IMR-90 (cell line): ENCODE measurements around the gene TSPAN31. TPM values are rescaled to one million over a fixed set of nuclear protein-coding genes. Genes with fewer than 3 reads are reported as not detected.

Experiments
- ATAC-seq: fragments of 200-7000 bp; cut with Tn5 transposase; 2 replicates; pipeline ENCODE4 v1.9.1; 2020; ENCODE audit warnings: low read depth, mild to moderate bottlenecking, moderate library complexity
- BruUV-seq: library from RNA; stranded (reverse); fragments of 400-500 nt; replicated peaks from 2 replicates; lab custom pipeline; 2021; lab: Mats Ljungman, UMichigan
- CTCF ChIA-PET: fragments of 300-600 bp; formaldehyde crosslinking; extraction: SDS; loops from one replicate; lab custom pipeline; 2021; ENCODE audit warnings: antibody characterized with exemption; lab: Yijun Ruan, JAX
- POLR2A ChIA-PET: fragments of 300-600 bp; sonication (Branson Sonifier 250); formaldehyde crosslinking; loops from one replicate; lab custom pipeline; 2022; ENCODE audit warnings: antibody characterized with exemption; ENCODE audit not compliant: unreplicated experiment; lab: Charles Lee
- DNase-seq: peaks from one replicate; pipeline ENCODE4 v3.0.0; 2013
- H2AFZ ChIP-seq: replicated peaks from 2 replicates; pipeline ENCODE3; 2013; ENCODE audit warnings: low read length, mild to moderate bottlenecking; ENCODE audit not compliant: poor library complexity
- H2AK5ac ChIP-seq: 2 replicates; pipeline ENCODE4 v1.6.1; 2013; ENCODE audit warnings: low read depth, low read length, inconsistent platforms
- H2AK9ac ChIP-seq: replicated peaks from 2 replicates; pipeline ENCODE3; 2013; ENCODE audit warnings: mild to moderate bottlenecking, low read depth, low read length, moderate library complexity; ENCODE audit not compliant: poor library complexity
- H2BK120ac ChIP-seq: 2 replicates; pipeline ENCODE4 v1.6.1; 2013; ENCODE audit warnings: low read depth, low read length, inconsistent platforms
- H2BK15ac ChIP-seq: 3 replicates; pipeline ENCODE4 v1.6.1; 2013; ENCODE audit warnings: low read depth, low read length, inconsistent platforms
- H2BK20ac ChIP-seq: 2 replicates; pipeline ENCODE4 v1.6.1; 2013; ENCODE audit warnings: low read depth, mild to moderate bottlenecking, inconsistent platforms, low read length, moderate library complexity
- H2BK5ac ChIP-seq: 2 replicates; pipeline ENCODE4 v1.6.1; 2013; ENCODE audit warnings: mild to moderate bottlenecking, low read depth, low read length, inconsistent platforms; ENCODE audit not compliant: poor library complexity, severe bottlenecking
- H3K14ac ChIP-seq: replicated peaks from 2 replicates; pipeline ENCODE4 v1.6.1; 2013; ENCODE audit warnings: low read depth, low read length, inconsistent platforms
- H3K18ac ChIP-seq: 2 replicates; pipeline ENCODE4 v1.6.1; 2013; ENCODE audit warnings: low read depth, low read length, control low read depth
- H3K23ac ChIP-seq: 2 replicates; pipeline ENCODE4 v1.6.1; 2013; ENCODE audit warnings: low read depth, low read length, inconsistent platforms
- H3K27ac ChIP-seq: 2 replicates; pipeline ENCODE4 v1.5.1; 2013; ENCODE audit warnings: mild to moderate bottlenecking, control low read depth, low read length; ENCODE audit not compliant: insufficient read depth
- H3K27me3 ChIP-seq: 2 replicates; pipeline ENCODE4 v1.6.1; 2013; ENCODE audit warnings: low read length; ENCODE audit not compliant: control insufficient read depth, insufficient read depth
- H3K36me3 ChIP-seq: 2 replicates; pipeline ENCODE4 v1.6.1; 2013; ENCODE audit warnings: low read length, mixed read lengths; ENCODE audit not compliant: control insufficient read depth, insufficient read depth
- H3K4ac ChIP-seq: 2 replicates; pipeline ENCODE4 v1.6.1; 2013; ENCODE audit warnings: low read depth, low read length, inconsistent platforms
- H3K4me1 ChIP-seq: 2 replicates; pipeline ENCODE4 v1.6.1; 2013; ENCODE audit warnings: low read length, mixed read lengths; ENCODE audit not compliant: control insufficient read depth, insufficient read depth
- H3K4me2 ChIP-seq: 2 replicates; pipeline ENCODE4 v1.6.1; 2013; ENCODE audit warnings: low read depth, mild to moderate bottlenecking, control low read depth, low read length, moderate library complexity
- H3K4me3 ChIP-seq: 2 replicates; pipeline ENCODE4 v1.5.1; 2013; ENCODE audit warnings: low read depth, mild to moderate bottlenecking, control low read depth, low read length, moderate library complexity; ENCODE audit not compliant: insufficient read depth
- H3K56ac ChIP-seq: 2 replicates; pipeline ENCODE4 v1.6.1; 2013; ENCODE audit warnings: low read length, inconsistent platforms; ENCODE audit not compliant: insufficient read depth; ENCODE audit errors: extremely low read depth
- H3K79me1 ChIP-seq, 2 experiments: 2 replicates each; pipeline ENCODE4 v1.6.1; 2013; ENCODE audit warnings: low read length in 2 of 2, inconsistent platforms in 1 of 2, low read depth in 1 of 2
- H3K9ac ChIP-seq: 2 replicates; pipeline ENCODE4 v1.6.1; 2013; ENCODE audit warnings: low read depth, low read length, control low read depth
- H3K9me1 ChIP-seq: 2 replicates; pipeline ENCODE4 v1.6.1; 2013; ENCODE audit warnings: low read length, inconsistent platforms; ENCODE audit not compliant: insufficient read depth
- H3K9me3 ChIP-seq: 2 replicates; pipeline ENCODE4 v1.6.1; 2013; ENCODE audit warnings: low read length; ENCODE audit not compliant: control insufficient read depth, insufficient read depth
- H4K20me1 ChIP-seq: 2 replicates; pipeline ENCODE4 v1.6.1; 2013; ENCODE audit warnings: low read length, inconsistent platforms; ENCODE audit not compliant: insufficient read depth
- H4K5ac ChIP-seq: 2 replicates; pipeline ENCODE4 v1.6.1; 2013; ENCODE audit warnings: mild to moderate bottlenecking, low read depth, low read length, control low read depth
- H4K8ac ChIP-seq, 2 experiments: 2 replicates each; pipeline ENCODE4 v1.6.1; 2013; ENCODE audit warnings: low read depth in 2 of 2, low read length in 2 of 2, control low read depth in 1 of 2, inconsistent platforms in 1 of 2
- H4K91ac ChIP-seq: 2 replicates; pipeline ENCODE4 v1.6.1; 2013; ENCODE audit warnings: low read depth, low read length, inconsistent platforms; ENCODE audit not compliant: insufficient read depth
- BHLHE40 ChIP-seq: fragments of 150-350 bp; IDR thresholded peaks from 2 replicates; pipeline ENCODE4 v1.6.1; 2016; ENCODE audit warnings: mild to moderate bottlenecking, low read depth, low read length
- CEBPB ChIP-seq: IDR thresholded peaks from 2 replicates; pipeline ENCODE4 v1.6.1; 2012; ENCODE audit warnings: low read depth, low read length, improper control_type of control experiment
- CHD1 ChIP-seq: IDR thresholded peaks from 2 replicates; pipeline ENCODE4 v1.6.1; 2012; ENCODE audit warnings: low read depth, low read length, improper control_type of control experiment
- FOS ChIP-seq: fragments of 150-350 bp; IDR thresholded peaks from 2 replicates; pipeline ENCODE4 v1.6.1; 2016; ENCODE audit warnings: low read depth, low read length
- MAFK ChIP-seq: IDR thresholded peaks from 2 replicates; pipeline ENCODE4 v1.6.1; 2012; ENCODE audit warnings: low read depth, low read length, improper control_type of control experiment
- MXI1 ChIP-seq: IDR thresholded peaks from 2 replicates; pipeline ENCODE4 v1.6.1; 2012; ENCODE audit warnings: low read depth, mild to moderate bottlenecking, low read length, moderate library complexity, borderline replicate concordance
- NFE2L2 ChIP-seq: fragments of 150-350 bp; IDR thresholded peaks from 2 replicates; pipeline ENCODE4 v1.6.1; 2016; ENCODE audit warnings: low read depth, mild to moderate bottlenecking, low read length
- POLR2A ChIP-seq: IDR thresholded peaks from 2 replicates; pipeline ENCODE4 v1.6.1; 2012; ENCODE audit warnings: mild to moderate bottlenecking, low read depth, low read length
- RCOR1 ChIP-seq: IDR thresholded peaks from 2 replicates; pipeline ENCODE4 v1.6.1; 2012; ENCODE audit warnings: mild to moderate bottlenecking, low read length, improper control_type of control experiment; ENCODE audit not compliant: insufficient replicate concordance
- RFX5 ChIP-seq: IDR thresholded peaks from 2 replicates; pipeline ENCODE4 v1.8.0; 2012; ENCODE audit warnings: low read depth, mild to moderate bottlenecking, low read length, moderate library complexity
- SMC3 ChIP-seq: fragments of 150-350 bp; IDR thresholded peaks from 2 replicates; pipeline ENCODE4 v1.6.1; 2016; ENCODE audit warnings: low read depth, mild to moderate bottlenecking, antibody characterized with exemption, low read length, moderate library complexity
- WGBS, 2 experiments: methylation state at CpG; one replicate each; pipeline versions ENCODE4 v1.1.5 to v1.1.7; 2013; ENCODE audit warnings: missing lambda C conversion rate in 2 of 2; ENCODE audit not compliant: insufficient read length in 1 of 2; ENCODE audit errors: extremely low coverage in 2 of 2; 5-methylcytosine and 5-hydroxymethylcytosine counted together
- dilution Hi-C: fragments of 300-500 bp; cut with HindIII; formaldehyde crosslinking; loops from one replicate; pipeline ENCODE4 v1.14.3; 2018; ENCODE audit warnings: low sequenced_read_pairs; ENCODE audit not compliant: unreplicated experiment
- in situ Hi-C: fragments of 300-500 bp; cut with MboI; formaldehyde crosslinking; loops from 3 replicates; pipeline ENCODE4 v1.14.3; 2019; ENCODE audit warnings: low sequenced_read_pairs, inconsistent platforms, mixed read lengths
- intact Hi-C: fragments of 100-400 bp; cut with micrococcal nuclease; formaldehyde crosslinking; loops from 2 replicates; pipeline ENCODE4 v1.10.0; 2022
- polyA plus RNA-seq, 3 experiments: library from polyadenylated mRNA; depleted of rRNA; stranded (reverse); fragments of >200 nt; gene quantifications; 2 replicates each; pipeline ENCODE4 v1.2.3, GENCODE V29; 2012; ENCODE audit warnings: low replicate concordance in 1 of 3
- total RNA-seq: library from RNA; depleted of rRNA; stranded (reverse); fragments of >200 nt; gene quantifications from 2 replicates; pipeline ENCODE4 v1.2.3, GENCODE V29; 2012
- TF ChIP-seq, protein P1 (sequence below): fragments of 150-350 bp; IDR thresholded peaks from 2 replicates; pipeline ENCODE4 v1.6.1; 2017; ENCODE audit warnings: mild to moderate bottlenecking, antibody characterized with exemption, low read length, low read depth
- TF ChIP-seq, protein P2 (sequence below): fragments of 150-350 bp; IDR thresholded peaks from 2 replicates; pipeline ENCODE4 v1.6.1; 2016; ENCODE audit warnings: low read depth, mild to moderate bottlenecking, low read length, moderate library complexity, borderline replicate concordance
- TF ChIP-seq, protein P3 (sequence below): conservative IDR thresholded peaks from 2 replicates; pipeline ENCODE4 v1.5.1; 2012; ENCODE audit warnings: mild to moderate bottlenecking, low read depth, low read length, improper control_type of control experiment

Gene TSPAN31
- total and polyA plus RNA-seq, 2 of the 4 experiments (the other 2 are of a cell fraction) = 12.3 to 71.2 TPM

DNA sequence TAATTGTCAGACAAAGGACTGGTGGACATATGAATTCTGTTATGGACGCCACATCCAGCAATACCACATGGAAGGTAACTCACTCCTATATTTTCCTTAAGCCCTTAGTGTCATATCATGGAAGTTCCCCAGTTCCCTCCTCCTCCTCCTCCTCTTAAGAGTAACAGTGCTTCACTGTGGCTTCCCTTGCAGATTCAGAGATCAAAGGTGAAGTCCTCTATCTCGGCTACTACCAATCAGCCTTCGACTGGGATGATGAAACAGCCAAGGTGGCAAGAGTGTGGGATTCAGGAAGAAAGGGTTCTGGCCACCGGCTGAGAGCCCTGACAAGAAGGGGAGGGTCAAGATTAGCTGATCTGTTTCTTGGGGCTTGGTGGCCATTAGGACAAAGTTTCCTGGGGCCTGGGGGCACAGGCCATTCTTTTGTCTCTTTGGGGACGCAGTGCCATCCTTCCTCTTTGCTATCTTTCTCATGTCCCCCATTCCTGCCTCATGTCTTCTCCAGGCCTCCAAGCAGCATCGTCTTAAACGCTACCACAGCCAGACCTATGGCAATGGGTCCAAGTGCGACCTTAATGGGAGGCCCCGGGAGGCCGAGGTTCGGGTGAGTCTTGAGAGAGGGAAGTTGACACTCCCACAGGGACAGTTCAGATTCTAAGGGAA, 48.9 kb upstream of the TSPAN31 start (continued):
- no peak for TF ChIP-seq RFX5
- TF ChIP-seq, protein P1, sequence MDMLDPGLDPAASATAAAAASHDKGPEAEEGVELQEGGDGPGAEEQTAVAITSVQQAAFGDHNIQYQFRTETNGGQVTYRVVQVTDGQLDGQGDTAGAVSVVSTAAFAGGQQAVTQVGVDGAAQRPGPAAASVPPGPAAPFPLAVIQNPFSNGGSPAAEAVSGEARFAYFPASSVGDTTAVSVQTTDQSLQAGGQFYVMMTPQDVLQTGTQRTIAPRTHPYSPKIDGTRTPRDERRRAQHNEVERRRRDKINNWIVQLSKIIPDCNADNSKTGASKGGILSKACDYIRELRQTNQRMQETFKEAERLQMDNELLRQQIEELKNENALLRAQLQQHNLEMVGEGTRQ = no peak
- TF ChIP-seq NFE2L2 = no peak
- TF ChIP-seq CHD1 = no peak
- TF ChIP-seq CEBPB = no peak

DNA sequence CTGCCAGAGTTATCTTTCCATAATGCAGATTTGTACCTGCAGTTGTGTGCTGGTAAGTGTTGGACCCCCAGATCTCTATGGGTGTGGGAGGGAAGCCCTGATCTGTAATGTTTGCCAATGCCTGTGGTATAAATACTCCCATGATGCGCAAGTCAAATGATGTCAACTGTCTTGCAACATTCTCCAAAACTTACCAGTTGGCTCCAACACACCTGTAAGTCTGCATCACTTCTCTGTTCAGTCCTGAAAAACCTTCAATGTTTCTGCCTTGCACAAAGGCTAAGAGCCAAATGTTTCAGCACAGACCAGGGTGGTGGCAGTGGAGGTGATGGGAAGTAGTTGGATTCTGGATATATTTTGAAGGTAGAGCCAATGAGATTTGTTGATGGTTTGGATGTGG, 47.8 kb upstream of the TSPAN31 start:
- DNase-seq (no peak), ATAC-seq (no peak)
- Histone ChIP-seq H2BK15ac (no peak overlapping the region), H3K27ac (no peak overlapping the region), H2AFZ (no peak overlapping the region), H4K5ac (no peak overlapping the region), H3K27me3 (no peaks in the 10 kb centered on the region), H3K9ac (no peak overlapping the region), H3K4me3 (no peak overlapping the region), H3K4ac (no peak overlapping the region), H3K56ac (no peak overlapping the region), H2BK20ac (no peak overlapping the region), H3K79me1 (peaks cover 12 to 33% of the 10 kb centered on the region in 2 experiments), H3K4me1 (0 out of 2 replicates have a peak, but pooled peaks cover 3% of the 10 kb centered on the region), H3K9me3 (no peaks in the 10 kb centered on the region), H2AK5ac (no peak overlapping the region), H2BK120ac (no peak overlapping the region), H3K18ac (no peak overlapping the region), H4K91ac (no peak overlapping the region), H3K14ac (no peak overlapping the region), H3K9me1 (peaks cover 10% of the 10 kb centered on the region), H3K36me3 (peaks cover 17% of the 10 kb centered on the region), H2AK9ac (no peak overlapping the region), H4K8ac (no peak overlapping the region), H3K4me2 (no peak overlapping the region), H4K20me1 (no peaks in the 10 kb centered on the region), H3K23ac (no peak overlapping the region), H2BK5ac (no peak overlapping the region)
- no TSS peak for BruUV-seq
- in situ Hi-C loops (no loop called here), intact Hi-C loops (no loop called here), dilution Hi-C loops (no loop called here)
- TF ChIP-seq, protein P2, sequence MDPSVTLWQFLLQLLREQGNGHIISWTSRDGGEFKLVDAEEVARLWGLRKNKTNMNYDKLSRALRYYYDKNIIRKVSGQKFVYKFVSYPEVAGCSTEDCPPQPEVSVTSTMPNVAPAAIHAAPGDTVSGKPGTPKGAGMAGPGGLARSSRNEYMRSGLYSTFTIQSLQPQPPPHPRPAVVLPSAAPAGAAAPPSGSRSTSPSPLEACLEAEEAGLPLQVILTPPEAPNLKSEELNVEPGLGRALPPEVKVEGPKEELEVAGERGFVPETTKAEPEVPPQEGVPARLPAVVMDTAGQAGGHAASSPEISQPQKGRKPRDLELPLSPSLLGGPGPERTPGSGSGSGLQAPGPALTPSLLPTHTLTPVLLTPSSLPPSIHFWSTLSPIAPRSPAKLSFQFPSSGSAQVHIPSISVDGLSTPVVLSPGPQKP = no peak
- TF ChIP-seq FOS (no peak), MXI1 (no peak), SMC3 (no peak), CHD1 (no peak), BHLHE40 (no peak), MAFK (no peak), RCOR1 (no peak), POLR2A (no peak)
- TF ChIP-seq, protein P3, sequence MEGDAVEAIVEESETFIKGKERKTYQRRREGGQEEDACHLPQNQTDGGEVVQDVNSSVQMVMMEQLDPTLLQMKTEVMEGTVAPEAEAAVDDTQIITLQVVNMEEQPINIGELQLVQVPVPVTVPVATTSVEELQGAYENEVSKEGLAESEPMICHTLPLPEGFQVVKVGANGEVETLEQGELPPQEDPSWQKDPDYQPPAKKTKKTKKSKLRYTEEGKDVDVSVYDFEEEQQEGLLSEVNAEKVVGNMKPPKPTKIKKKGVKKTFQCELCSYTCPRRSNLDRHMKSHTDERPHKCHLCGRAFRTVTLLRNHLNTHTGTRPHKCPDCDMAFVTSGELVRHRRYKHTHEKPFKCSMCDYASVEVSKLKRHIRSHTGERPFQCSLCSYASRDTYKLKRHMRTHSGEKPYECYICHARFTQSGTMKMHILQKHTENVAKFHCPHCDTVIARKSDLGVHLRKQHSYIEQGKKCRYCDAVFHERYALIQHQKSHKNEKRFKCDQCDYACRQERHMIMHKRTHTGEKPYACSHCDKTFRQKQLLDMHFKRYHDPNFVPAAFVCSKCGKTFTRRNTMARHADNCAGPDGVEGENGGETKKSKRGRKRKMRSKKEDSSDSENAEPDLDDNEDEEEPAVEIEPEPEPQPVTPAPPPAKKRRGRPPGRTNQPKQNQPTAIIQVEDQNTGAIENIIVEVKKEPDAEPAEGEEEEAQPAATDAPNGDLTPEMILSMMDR = no peak
- ChIA-PET POLR2A (no interaction called here), CTCF (no interaction called here)
- no CpG with 5 or more reads among the region's 1 CpG for WGBS, 2 experiments
